SK-N-MC (cell line): ENCODE measurements around the gene NSUN3.

Source experiments
- EZH2 ChIP-seq: fragments of 200-600 bp; sonication (generic); IDR thresholded peaks from one replicate; pipeline ENCODE4 v1.6.1; 2017; ENCODE audit warnings: antibody characterized with exemption
- FOXP2 ChIP-seq: optimal IDR thresholded peaks from 2 replicates; pipeline ENCODE3; 2011; ENCODE audit warnings: mild to moderate bottlenecking, moderate library complexity; ENCODE audit not compliant: insufficient read depth; ENCODE audit errors: extremely low read length, control extremely low read depth
- POLR2AphosphoS5 ChIP-seq: IDR thresholded peaks from 2 replicates; pipeline ENCODE4 v1.6.1; 2012; ENCODE audit warnings: mild to moderate bottlenecking, low read depth, low read length, borderline replicate concordance

- no peak for TF ChIP-seq EZH2
- TF ChIP-seq POLR2AphosphoS5, result no peak
- no peak for TF ChIP-seq FOXP2
These were observed 12.3 kb upstream of the NSUN3 start for GRCh38 chr3:94050546-94050945.
